RWPE2 (cell line): ENCODE data around the gene TMEM132D.

Experiments used
- ATAC-seq: fragments of 200-7000 bp; cut with Tn5 transposase; 3 replicates; pipeline ENCODE4 v1.9.1; 2021; ENCODE audit warnings: low read depth
- DNase-seq: peaks from one replicate; pipeline ENCODE4 v3.0.0-alpha.2; 2020; ENCODE audit warnings: low spot score
- H3K27ac ChIP-seq: fragments of 450-650 bp; 2 replicates; pipeline ENCODE4 v1.5.1; 2017; ENCODE audit warnings: mild to moderate bottlenecking; ENCODE audit not compliant: poor library complexity, severe bottlenecking
- H3K27me3 ChIP-seq: fragments of 250-450 bp; sonication (Bioruptor Pico); 2 replicates; pipeline ENCODE4 v1.5.1; 2021; ENCODE audit warnings: mild to moderate bottlenecking, moderate library complexity; ENCODE audit not compliant: insufficient read depth, poor library complexity, severe bottlenecking
- H3K36me3 ChIP-seq: fragments of 250-450 bp; sonication (Bioruptor Pico); 2 replicates; pipeline ENCODE4 v1.5.1; 2020; ENCODE audit warnings: low read depth, mild to moderate bottlenecking, moderate library complexity
- H3K4me1 ChIP-seq: fragments of 250-450 bp; sonication (Bioruptor Pico); 2 replicates; pipeline ENCODE4 v1.5.1; 2021; ENCODE audit warnings: mild to moderate bottlenecking, moderate library complexity; ENCODE audit not compliant: insufficient read depth, poor library complexity, severe bottlenecking
- H3K4me3 ChIP-seq: fragments of 250-450 bp; sonication (Bioruptor Pico); 2 replicates; pipeline ENCODE4 v1.5.1; 2021; ENCODE audit warnings: mild to moderate bottlenecking, moderate library complexity; ENCODE audit not compliant: severe bottlenecking
- H3K9me3 ChIP-seq: fragments of 250-450 bp; sonication (Bioruptor Pico); 2 replicates; pipeline ENCODE4 v1.5.1; 2021; ENCODE audit warnings: mild to moderate bottlenecking, moderate library complexity; ENCODE audit not compliant: severe bottlenecking
- CTCF ChIP-seq: fragments of 450-650 bp; IDR thresholded peaks from one replicate; pipeline ENCODE4 v1.5.1; 2017; ENCODE audit warnings: mild to moderate bottlenecking, moderate library complexity; ENCODE audit not compliant: poor library complexity, severe bottlenecking

Gene TMEM132D

GRCh38 chr12:129381715-129382114 is 522.1 kb downstream of the TMEM132D start:
- no peak for TF ChIP-seq CTCF
- Histone ChIP-seq H3K9me3 (no peaks in the 10 kb centered on the region), H3K27me3 (no peaks in the 10 kb centered on the region), H3K4me1 (no peaks in the 10 kb centered on the region), H3K27ac (no peak overlapping the region), H3K4me3 (no peak overlapping the region), H3K36me3 (no peaks in the 10 kb centered on the region)
- ATAC-seq (no peak), DNase-seq (no peak)

GRCh38 chr12:129379076-129379804 is 524.6 kb downstream of the TMEM132D start:
- Histone ChIP-seq H3K36me3 (no peaks in the 10 kb centered on the region), H3K27me3 (no peaks in the 10 kb centered on the region), H3K9me3 (no peaks in the 10 kb centered on the region), H3K4me1 (no peaks in the 10 kb centered on the region), H3K4me3 (no peak overlapping the region), H3K27ac (no peak overlapping the region)
- no peak for TF ChIP-seq CTCF
- ATAC-seq (no peak), DNase-seq (no peak)

GRCh38 chr12:129378496-129378895 is 525.3 kb downstream of the TMEM132D start:
- Histone ChIP-seq H3K4me1 (no peaks in the 10 kb centered on the region), H3K27ac (no peak overlapping the region), H3K36me3 (no peaks in the 10 kb centered on the region), H3K27me3 (no peaks in the 10 kb centered on the region), H3K9me3 (no peaks in the 10 kb centered on the region), H3K4me3 (no peak overlapping the region)
- no peak for TF ChIP-seq CTCF
- ATAC-seq: no peak
- no peak for DNase-seq

- DNase-seq (no peak), ATAC-seq (no peak)
- no peaks in the 10 kb centered on the region for H3K9me3 ChIP-seq
- TF ChIP-seq CTCF: no peak
- no peaks in the 10 kb centered on the region for H3K36me3 ChIP-seq
- H3K4me3 ChIP-seq: no peak overlapping the region
- H3K27me3 ChIP-seq: no peaks in the 10 kb centered on the region
- H3K4me1 ChIP-seq: no peaks in the 10 kb centered on the region
- H3K27ac ChIP-seq: no peak overlapping the region
Observed at GRCh38 chr12:129373746-129374145, 530.1 kb downstream of the TMEM132D start.

GRCh38 chr12:129372876-129373275 is 530.9 kb downstream of the TMEM132D start:
- Histone ChIP-seq H3K27me3 (no peaks in the 10 kb centered on the region), H3K9me3 (no peaks in the 10 kb centered on the region), H3K27ac (no peak overlapping the region), H3K4me1 (no peaks in the 10 kb centered on the region), H3K4me3 (no peak overlapping the region), H3K36me3 (no peaks in the 10 kb centered on the region)
- no peak for TF ChIP-seq CTCF
- no peak for DNase-seq
- ATAC-seq: no peak
